ENCODE data around the gene NKAIN2.

Gene NKAIN2

DNA sequence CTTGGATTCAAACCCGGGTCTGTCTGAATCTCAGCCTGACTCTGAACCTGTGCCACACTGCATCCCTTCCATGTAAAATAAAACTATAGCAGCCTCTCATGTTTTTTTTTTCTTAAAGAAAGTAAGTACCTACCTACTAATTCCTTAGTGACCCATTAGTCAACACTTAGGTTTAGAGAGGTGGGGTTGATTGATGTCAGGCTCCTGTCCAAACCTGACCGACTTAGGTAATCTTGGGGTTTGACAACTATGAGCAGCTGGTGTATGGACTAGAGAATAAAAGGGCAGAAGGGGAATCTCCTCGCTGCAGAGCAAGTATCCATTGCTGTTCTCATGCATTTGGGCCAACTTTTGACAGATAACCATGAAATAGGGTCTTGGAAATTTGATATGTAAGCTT lies 6.5 kb downstream of the NKAIN2 start:
- no peak for ATAC-seq

DNA sequence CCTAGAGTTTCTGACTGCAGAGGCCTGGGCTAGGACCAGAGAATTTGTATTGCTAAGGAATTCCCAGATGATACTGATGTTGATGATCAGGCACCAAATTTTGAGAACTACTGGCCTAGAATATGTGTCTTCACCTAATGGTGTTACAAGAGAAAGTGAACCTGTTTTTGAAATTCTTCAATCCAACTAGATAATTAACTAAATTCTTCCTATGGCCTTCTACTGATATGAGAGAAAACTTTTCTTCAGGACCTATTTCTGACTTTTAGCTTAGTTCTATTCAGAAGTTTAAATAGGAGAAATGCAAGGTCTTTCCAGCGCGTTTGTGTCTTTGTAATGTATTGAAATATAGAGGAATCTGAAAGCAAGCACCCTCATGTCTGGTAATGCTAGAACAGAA lies 7.3 kb downstream of the NKAIN2 start:
- ATAC-seq = no peak

DNA sequence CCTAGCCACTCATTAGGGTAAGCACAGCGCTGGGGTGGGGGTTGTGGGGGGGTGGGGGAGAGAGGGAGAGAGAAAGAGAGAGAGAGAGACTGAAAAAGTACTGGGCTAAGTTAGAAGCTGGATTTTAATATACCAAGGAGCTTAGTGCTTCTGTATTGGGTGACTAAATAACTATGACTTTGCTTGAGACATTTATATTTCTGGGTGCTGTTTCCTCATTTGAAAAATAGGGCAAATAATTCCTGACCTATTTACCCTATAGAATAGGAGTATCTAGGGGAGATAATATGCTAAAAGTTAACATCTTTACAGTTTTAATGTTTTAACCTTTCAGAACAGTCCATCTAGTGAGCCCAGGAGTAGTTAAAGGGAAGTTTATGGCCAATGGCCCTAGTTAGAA lies 7.7 kb downstream of the NKAIN2 start:
- ATAC-seq = no peak

DNA sequence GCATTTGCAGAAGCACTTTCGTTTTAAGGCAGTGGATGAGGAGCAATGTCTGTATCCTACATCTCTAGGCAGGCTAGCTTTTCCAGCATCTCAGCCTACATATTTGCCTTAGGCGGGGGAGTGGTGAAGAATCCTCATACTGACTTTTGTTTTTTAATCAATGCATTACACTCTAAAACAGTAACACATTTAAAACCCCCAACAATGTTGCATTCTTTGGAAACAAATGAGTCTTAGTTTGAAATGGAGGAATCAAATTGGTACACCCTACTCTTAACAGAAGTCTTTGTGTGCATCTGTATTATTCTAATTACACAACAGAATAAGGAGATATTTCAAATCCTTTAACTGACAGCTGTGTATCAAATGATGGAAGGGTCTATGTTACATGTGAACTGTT lies 9.0 kb downstream of the NKAIN2 start:
- ATAC-seq = no peak

DNA sequence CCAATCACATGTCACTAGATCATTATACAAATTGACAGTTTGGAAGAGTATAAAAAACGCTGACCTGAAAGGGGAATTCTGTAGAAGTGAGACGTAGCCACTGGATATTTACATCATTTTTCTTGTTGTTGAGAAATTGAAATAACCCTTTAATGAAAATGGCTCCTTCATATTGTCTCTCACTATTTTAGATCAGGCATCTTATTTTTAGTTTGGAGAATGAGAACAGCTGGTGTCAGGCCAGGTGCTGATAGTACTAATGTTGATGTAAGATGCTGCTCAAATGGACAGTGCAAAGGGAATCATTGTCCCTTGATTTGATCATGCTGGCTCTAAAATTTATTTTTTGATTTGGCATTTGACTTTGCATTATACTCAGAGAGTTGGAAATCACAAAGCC lies 17.4 kb downstream of the NKAIN2 start:
- ATAC-seq = no peak

DNA sequence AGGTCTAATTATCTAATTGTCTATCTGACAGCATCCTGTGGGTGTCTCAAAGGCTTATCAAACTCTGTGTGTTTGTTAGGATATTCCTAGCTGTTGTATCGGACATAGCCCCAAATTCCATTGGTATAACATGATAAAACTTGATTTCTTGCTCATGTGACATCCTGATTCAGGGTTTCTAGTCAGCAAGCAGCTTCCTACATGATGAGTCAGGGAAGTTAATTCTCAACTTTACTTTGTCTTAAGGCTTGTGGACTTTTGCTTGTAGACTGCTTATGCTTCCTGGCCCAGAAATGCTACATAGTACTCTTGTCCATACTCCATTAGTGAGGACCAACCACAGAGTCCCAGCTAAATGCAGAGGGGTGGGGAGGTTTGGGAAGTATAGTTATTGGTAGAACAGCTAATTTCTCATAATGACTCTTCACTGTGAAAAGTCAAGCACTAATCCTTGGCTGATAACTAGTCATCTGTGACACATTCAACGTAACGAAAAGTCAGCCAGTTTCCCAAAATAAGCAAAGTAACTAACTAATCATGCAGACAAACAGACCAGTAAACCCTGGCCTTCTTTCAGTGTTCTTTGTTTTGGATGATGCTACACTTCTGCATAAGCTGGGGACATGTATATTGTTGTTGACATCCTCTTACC lies 25.8 kb downstream of the NKAIN2 start:
- ATAC-seq = no peak

DNA sequence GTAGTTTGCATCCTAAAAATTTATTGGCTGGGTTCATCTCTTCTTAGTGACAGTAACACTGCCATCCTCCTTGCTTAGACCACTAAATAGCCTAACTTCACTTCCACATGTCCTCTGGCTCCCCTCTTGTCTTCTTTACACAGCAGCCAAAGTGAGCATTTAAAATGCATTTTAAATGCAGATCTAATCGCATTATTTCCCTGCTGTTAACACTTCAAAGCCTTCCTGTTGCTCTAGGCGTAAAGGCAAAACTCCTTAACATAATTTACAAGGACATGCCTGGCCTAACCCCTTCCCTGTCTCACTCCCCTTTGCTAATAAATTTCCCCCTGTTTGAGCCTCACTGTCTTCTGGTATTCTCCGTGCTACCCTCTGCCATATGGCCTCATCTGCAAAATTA lies 26.5 kb downstream of the NKAIN2 start:
- ATAC-seq = no peak

DNA sequence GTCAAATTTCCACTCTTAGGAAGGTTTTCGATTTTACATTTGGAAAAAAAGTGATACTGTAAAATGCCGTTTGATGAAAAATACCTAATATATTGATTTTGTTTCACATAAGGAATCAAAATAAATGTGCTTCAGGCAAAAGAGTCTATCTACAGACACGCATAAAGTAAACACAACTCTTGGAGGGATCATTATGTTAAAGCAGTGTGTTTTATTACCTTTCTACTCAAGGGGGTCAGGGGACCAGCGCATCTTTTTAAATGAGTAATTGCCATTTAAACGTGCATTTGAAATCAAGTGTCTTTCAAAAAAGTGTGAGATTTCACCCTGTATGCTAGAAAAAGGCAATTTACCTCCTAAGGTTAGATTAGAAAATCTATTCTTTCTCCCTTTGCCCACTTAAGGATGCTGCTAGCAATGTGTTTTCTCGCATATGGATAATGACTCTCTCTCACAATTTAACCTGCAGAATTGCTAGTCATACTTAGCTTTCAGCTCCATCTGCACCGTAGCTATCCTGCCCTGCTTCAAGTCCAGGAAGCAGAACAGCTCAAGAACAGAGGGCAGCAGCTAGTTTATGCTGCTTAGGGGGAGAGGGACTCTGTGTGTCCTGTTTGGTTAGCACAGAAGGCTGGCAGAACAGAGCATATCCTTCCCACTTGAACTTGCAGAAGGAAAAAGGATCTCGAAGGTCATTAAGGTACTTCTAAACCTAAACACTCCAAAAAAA lies 35.0 kb downstream of the NKAIN2 start:
- ATAC-seq = no peak

DNA sequence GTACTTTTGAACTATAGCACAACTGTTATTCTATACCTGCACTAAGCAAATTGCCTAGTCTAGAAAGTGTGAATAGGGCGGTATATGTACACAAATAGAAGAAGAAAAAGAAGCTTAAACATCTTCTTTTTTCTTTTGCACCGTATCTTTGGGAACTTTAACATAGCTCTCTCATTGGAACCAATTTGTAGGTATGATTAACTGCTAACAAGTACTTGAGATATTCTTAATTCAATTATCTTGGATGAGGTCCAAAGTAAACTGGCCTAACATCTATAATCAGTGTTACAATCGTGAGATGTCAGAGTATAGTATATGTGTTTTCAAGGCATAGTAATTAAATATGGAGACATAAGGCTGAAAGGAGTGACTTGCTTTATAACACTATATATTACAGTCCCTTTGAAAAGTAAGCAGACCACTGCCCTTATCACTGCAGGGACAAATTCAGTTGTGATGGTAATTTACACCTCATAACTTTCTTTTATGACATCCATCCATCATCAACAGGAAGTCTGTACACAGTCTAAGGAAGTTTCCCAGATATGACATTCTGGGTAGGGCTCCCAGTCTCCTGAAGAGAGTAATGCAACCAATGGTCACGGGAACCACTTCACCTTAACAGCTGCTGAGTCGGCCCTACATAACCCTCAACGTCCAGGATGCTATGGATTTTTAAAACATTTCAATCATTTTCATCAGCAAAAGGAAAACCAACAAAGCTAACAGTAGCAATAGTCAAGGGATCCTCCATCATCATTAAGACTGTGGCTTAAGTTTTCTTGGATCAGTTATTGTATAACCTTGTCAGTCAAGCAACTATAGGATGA lies 37.6 kb downstream of the NKAIN2 start:
- no peak for ATAC-seq

DNA sequence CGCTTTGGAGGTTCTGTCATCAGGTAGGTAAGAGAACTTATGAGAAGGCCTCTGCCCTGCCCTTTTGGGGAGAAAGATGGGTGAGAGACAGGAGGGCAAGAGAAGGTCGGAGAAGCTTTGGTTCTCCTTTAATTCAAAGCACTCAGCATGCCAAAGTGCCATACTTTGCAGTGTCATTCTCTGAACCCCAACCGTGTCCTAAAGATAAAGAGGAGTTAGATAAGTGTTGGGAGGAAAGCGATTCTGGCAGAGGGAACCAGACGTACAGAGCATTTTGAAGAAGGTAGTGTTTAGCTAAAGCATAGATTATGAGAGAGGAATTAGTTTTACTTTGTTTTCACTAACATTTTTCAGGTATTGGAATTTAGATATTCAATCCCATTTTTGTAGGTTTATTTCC lies 40.3 kb downstream of the NKAIN2 start:
- ATAC-seq = no peak

DNA sequence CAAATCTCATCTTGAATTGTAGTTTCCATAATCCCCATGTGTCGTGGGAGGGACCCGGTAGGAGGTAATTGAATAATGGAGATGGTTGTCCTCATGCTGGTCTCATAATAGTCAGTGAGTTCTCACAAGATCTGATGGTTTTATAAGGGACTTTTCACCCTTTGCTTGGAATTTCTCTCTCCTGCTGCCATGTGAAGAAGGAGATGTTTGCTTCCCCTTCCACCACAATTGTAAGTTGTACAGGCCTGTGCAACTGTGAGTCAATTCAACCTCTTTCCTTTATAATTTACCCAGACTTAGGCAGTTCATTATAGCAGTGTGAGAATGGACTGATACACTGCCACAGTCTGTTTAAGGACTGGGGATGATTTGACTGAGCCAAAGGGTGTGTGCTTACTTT lies 44.7 kb downstream of the NKAIN2 start:
- ATAC-seq = no peak

DNA sequence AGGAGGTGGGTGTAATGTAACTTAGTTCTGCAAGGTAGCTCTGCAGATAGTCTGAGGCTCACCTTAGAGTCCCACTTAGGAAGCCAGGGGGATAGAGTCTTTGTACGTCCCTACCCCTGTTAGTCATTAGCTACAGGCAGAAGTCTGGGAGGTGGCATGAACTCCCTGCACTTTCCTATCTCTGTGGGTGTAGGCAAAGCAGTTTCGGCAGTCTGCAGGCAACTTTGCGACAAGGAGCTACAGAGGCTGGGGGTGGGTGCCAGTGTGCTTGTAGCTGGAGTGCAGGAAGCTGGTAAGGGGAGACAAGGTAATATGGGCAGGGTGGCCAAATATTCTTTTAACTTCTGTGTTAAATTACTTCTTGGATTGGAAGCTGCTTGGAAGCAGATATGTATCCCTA lies 45.7 kb downstream of the NKAIN2 start:
- no peak for ATAC-seq

DNA sequence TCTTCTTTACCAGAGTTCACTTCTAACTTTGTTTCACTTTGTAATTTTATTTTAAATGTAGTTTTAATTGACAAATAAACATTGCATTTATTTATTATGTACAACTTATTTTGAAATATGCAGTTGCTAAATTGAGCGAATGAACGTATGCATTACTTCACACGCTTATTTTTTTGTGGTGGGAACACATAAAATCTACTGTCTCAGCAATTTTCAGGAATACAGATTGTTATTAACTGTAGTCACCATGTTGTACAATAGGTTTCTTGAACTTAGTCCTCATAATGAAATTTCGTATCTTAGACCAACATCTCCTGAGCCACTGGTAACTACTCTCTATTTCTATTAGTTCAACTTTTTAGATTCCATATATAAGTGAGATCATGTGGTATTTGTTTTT lies 46.9 kb downstream of the NKAIN2 start:
- no peak for ATAC-seq

DNA sequence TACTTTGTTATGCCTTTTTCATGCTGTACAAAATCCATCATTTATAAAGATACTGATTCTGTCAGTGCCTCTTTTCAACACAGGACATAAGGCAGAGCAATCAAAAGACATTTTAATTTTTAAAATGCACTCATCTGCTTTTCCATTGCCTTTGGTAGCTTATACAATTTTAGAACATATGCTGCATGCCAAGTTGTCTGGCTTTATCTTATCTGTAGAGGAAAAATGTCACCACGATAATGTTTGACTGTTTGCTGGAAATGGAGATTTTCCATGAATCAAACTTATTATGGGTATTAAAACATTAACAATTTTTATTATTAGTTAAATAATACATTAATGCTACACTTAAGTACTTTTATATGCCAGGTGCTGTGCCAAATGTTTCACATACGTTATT lies 50.5 kb downstream of the NKAIN2 start:
- no peak for ATAC-seq

DNA sequence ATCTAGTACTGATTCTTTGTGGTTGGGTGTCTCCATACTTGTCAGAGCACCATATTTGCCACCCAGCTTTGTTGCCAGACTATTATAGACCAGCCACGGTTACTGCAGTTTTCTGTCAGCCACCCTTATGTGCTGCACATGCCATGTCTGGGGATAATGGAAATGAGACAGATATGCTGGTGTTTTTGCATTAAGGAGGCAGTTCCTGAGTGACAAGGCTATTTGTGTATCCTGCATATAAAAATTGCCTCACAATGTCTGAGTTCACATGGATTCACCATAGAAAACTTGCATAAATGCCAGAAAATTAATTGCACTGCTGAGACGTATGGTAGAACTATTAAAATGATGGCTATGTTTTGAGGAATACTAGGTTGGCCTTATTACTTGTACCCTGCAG lies 51.8 kb downstream of the NKAIN2 start:
- no peak for ATAC-seq

DNA sequence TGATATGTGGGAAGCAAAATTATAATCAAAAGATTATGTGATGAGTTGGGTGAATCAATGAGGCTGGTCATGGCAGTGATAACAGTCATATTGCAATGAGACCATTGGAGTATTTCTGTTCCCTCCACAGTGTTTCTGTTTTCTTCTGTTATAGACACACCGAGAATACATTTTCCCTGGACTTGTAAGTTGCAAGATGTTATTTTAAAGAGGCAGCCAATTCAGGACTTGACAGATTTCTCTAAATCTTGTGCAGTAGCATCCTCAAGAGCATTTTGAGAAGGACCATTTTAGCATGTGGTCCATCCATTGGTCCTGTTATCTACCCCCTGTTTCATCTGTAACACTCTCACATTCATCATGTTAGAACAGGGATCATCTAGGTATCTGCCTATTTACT lies 55.6 kb downstream of the NKAIN2 start:
- no peak for ATAC-seq

DNA sequence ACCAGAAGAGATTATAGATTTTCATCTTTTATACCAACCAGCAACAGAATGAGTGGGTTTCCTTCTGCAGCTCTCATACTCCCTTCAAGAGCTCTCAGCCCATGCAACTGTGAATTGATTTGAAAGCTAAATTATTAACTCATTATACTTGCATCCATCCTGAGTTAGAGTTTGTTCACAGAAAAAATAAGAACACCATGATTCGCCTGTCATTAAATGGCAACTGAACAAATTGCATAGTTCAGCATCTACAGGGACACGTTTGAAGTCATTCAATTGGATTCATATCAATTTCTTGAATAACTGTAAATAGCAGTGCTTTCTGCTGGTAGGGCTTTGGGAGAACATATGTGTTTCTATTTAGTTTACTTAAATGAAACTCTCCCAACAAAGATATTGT lies 65.7 kb downstream of the NKAIN2 start:
- ATAC-seq = no peak

DNA sequence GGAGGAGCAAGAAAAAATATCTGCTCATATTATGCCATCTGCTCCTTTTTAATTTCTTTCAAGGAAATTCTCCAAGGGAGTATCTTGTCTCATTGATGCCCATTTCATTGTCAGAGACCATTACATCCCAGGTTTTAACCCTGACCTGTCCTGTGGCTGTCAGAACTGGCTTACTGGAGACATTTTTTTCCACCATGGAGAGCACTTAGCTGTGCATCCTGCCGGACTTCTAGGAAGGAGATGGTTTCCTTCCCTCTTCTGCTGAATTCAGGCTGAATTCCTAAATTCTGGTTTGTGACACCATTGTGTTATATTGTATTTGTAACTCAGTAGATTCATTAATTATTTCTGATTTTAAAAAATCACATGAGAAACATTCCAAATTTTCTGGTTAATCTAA lies 70.3 kb downstream of the NKAIN2 start:
- ATAC-seq = no peak

DNA sequence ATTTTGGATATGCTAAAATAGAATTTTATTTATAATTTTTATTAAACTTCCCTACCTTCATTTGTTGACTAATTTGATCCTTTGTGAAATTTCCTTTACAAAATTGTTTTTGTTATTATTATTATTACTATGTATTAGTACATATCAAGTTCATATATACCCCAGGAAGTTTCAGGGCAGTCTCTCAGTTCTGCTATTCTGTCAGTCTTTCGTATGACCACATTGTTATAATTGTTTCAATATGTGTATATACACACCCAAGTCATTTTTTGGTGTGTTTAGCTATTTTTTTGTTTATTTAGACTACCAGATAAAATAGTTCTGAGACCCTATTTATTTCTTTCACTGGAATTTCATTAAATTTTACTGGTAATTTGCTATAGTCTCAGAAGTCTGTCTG lies 72.1 kb downstream of the NKAIN2 start:
- ATAC-seq = no peak

DNA sequence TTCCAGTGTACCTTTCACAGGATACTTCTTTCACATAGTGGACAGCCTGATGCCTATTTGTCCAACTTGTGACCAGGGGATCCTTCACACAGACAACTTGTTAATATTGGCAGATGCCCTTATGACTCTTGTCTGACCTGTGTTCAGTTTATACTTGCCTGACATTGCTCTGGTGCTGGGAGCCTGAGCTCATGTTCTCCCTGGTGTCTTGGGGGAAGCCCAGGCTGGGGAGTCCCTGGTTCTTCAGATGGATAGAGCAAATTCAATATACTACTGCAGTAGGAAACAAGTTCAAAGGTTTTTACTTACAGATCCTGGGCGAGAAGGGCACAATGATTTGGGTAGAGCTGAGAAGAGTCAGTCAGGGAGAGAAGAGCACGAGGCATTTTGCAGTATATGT lies 76.1 kb downstream of the NKAIN2 start:
- ATAC-seq = no peak

DNA sequence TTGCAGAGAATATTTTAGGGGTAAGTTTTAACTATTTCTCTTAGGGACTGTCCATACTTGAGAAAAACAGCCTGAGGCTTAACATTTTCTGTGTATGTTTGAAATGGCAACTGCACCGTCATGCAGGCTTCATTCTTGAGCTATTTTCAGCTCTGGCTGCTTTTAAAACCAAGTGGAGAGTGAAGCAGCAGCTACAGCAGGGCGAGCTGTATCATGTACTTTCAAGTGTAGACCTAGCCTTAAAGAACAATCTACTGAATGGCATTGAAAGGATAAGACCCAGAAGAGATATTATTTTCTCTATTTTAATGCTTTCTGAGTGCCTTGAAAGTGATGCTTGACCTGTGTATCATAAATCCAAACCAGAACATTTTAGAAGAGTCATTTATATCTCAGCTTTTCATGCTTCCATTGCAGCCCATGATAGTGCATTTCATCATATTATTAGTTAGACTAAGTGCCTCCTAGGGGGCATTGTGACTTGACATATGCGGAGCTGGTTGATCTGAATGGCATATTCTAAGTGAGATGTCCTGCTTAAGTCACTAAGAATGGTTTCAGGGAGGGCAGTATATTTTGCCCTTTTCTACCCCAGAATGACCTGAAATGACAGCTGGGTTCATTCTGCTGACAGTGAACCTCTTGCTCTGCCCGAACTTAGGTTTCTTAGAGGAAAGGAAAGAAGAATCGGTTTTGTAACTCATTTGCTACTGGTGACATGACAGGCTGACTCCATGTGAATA lies 85.3 kb downstream of the NKAIN2 start:
- ATAC-seq = no peak

DNA sequence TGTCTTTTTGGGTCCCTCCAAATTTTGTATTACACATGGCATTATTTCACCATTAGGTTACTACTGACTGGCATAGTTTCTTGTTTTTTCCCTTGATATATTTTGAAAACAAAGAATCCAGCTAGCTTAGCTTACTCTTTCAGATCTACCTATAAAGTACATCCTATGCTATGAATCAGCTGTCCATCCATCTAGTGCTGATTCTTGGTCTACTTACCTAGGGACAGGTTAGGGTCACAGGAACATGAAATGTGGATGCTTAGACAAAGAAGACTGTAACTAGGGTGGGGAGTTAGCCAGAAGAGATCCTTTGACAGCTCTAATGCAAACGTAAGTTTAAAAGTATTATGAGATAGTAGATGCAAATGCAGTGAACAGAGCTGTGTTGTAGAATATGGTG lies 91.7 kb downstream of the NKAIN2 start:
- ATAC-seq = no peak

DNA sequence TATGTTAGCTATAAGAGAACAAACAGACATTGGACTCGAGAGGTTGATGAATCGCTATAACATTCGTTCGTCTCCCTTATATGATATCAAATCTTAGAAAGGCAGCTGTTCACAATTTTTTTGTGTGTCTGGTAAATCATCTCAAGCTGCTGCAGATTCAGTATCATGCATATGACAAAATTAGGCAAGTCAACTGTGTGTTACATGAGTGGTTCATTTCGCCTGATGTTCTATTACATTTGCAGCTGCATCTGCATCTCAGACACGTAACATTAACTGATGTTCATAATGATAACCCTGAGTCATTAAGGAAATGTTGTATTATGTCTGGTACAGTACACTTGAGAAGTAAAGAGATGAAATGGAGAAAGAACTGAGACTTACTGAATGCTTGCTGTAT lies 92.1 kb downstream of the NKAIN2 start:
- no peak for ATAC-seq
